Epithelial cell of esophagus (primary cell): ENCODE data around the gene NECAB3.

Experiments
- DNase-seq: peaks from one replicate; pipeline ENCODE4 v3.0.0; 2010; ENCODE audit warnings: low read depth
- H3K4me3 ChIP-seq: 2 replicates; pipeline ENCODE4 v1.5.1; 2011; ENCODE audit warnings: mild to moderate bottlenecking, low read length, control low read depth
- CTCF ChIP-seq: IDR thresholded peaks from 2 replicates; pipeline ENCODE4 v1.5.1; 2011; ENCODE audit warnings: low read depth, mild to moderate bottlenecking, low read length, control low read depth, inconsistent platforms; ENCODE audit not compliant: insufficient read depth; ENCODE audit errors: missing control alignments

NECAB3 gene

GRCh38 chr20:33655164-33655563 lies 19.1 kb downstream of the NECAB3 start:
- TF ChIP-seq CTCF = no peak
- H3K4me3 ChIP-seq = no peak overlapping the region
- DNase-seq = no peak

- H3K4me3 ChIP-seq = no peak overlapping the region
- TF ChIP-seq CTCF = no peak
- no peak for DNase-seq
These were observed 19.5 kb downstream of the NECAB3 start for GRCh38 chr20:33654680-33655161.

GRCh38 chr20:33653900-33654596 lies 20.2 kb downstream of the NECAB3 start:
- DNase-seq = peak; percentile 65
- no peak for TF ChIP-seq CTCF
- no peak overlapping the region for H3K4me3 ChIP-seq

- peak; percentile 55 for DNase-seq
- H3K4me3 ChIP-seq = no peak overlapping the region
- peak; percentile 78 for TF ChIP-seq CTCF
These were observed 20.9 kb downstream of the NECAB3 start for GRCh38 chr20:33653218-33653899.

- TF ChIP-seq CTCF = no peak
- DNase-seq = no peak
- H3K4me3 ChIP-seq = no peak overlapping the region
These were observed 22.6 kb downstream of the NECAB3 start for GRCh38 chr20:33651562-33652048.

- DNase-seq = peak; percentile 80
- H3K4me3 ChIP-seq = no peak overlapping the region
- TF ChIP-seq CTCF = peak; percentile 14
These were observed 23.3 kb downstream of the NECAB3 start for GRCh38 chr20:33650753-33651561.
